Measurements from ENCODE around the gene CD300LD.
A peak's percentile ranks its signal among the peaks of the same experiment; 100 is the strongest.

The CD300LD gene

GRCh38 chr17:74606050-74606449 lies 14.0 kb upstream of the CD300LD start:
- DNase-seq (ENCODE audit: low read depth) = no peak

GRCh38 chr17:74605361-74605760 lies 13.3 kb upstream of the CD300LD start:
- peak; percentile 84 for DNase-seq (ENCODE audit: low read depth)

DNA sequence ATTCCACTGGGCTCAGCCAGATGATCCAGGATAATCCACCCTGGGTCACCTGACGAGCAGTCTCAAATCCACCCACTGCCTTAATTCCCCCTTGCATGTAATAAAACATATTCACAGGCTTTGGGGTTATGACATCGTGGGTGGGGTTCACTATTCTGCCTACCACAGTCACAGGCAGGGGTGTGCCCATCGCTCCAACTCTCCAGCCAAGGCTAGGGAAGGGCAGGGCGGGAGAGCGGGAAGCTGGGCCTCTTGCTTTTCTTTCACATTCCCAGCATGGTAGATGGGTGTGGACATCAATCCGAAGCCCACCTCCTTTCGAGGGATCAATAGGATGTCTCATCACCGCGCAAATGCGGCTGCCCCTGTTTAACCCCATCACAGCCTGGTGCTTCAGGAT lies 12.7 kb upstream of the CD300LD start:
- DNase-seq (ENCODE audit: low read depth) = no peak

DNA sequence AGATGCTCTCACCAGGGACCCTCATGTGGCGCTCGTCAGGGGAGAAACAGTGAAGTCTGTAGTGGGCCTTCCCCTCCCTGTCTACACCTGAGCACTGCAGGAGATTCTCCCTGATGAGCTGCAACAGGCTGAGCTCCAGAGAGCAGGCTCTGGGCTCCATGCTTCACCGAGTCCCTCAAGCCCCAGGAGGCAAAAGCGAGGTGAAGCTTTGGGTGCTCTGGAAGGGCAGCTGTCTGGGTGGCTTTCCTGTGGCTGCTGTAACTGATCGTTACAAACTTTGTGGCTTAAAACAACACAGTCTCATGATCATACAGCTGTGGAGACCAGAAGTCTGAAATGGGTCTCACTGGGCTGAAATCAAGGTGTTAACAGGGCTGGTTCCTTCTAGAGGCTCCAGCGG lies 12.1 kb upstream of the CD300LD start:
- DNase-seq (ENCODE audit: low read depth) = no peak

GRCh38 chr17:74603746-74604145 lies 11.7 kb upstream of the CD300LD start:
- no peak for DNase-seq (ENCODE audit: low read depth)

DNA sequence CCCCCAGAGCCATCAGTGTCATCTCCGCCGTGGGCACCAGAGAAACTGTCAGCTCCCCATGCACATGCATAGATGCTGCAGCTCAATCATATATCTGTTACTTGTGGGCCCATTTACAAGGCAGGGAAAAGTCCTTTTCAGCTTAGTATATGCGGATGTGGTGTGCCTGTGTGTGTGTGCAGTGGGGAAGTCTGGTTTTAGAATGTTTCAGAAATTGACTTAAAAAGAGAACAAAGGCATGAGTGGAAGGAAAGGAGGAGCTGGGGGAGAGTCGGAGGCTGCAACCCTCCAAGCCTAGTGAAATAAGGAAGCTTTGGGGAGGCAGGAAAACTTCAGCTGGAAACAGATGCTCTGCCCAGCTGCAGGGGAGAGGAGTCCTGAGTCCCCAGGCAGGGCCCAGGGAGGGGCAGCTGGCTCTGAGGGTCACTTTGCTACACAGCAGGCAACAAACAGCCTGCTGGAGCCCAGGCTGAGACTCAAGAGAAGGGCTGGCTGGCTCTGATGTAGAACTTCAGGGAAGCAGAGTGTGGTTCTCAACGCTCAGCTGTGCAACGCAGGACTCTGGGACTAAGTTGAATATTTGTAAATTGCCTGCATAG lies 11.1 kb upstream of the CD300LD start:
- DNase-seq (ENCODE audit: low read depth) = no peak

GRCh38 chr17:74601944-74602572 lies 10.0 kb upstream of the CD300LD start:
- peak; percentile 49 for DNase-seq (ENCODE audit: low read depth)

DNA sequence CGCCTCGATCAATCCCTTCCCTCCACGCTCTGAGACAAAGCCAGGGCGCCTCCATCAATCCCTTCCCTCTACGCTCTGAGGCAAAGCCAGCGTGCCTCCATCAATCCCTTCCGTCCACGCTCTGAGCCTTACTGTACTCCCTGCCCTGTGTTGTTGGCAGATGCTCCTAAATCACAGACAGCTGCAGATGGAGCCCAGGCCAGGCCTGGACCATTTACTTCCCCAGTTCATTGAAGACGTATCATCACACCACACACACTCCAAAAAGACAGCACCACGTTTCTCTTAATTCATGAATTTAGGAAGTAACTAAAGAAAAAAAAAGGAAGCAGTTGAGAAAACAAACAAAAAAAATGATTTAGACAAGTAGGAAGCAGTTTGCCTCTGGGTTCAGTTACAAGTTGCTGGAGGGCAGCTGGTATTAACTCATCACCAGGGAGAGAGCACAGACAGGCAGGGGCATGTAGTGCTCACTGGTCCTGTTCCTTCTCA lies 7.4 kb upstream of the CD300LD start:
- no peak for DNase-seq (ENCODE audit: low read depth)

- DNase-seq (ENCODE audit: low read depth) = peak; percentile 24
These were observed 6.9 kb upstream of the CD300LD start for GRCh38 chr17:74599023-74599399.

- no peak for DNase-seq (ENCODE audit: low read depth)
These were observed 6.4 kb upstream of the CD300LD start for GRCh38 chr17:74598346-74599022.

- DNase-seq (ENCODE audit: low read depth) = no peak
These were observed 5.1 kb upstream of the CD300LD start for GRCh38 chr17:74597069-74597790.

DNA sequence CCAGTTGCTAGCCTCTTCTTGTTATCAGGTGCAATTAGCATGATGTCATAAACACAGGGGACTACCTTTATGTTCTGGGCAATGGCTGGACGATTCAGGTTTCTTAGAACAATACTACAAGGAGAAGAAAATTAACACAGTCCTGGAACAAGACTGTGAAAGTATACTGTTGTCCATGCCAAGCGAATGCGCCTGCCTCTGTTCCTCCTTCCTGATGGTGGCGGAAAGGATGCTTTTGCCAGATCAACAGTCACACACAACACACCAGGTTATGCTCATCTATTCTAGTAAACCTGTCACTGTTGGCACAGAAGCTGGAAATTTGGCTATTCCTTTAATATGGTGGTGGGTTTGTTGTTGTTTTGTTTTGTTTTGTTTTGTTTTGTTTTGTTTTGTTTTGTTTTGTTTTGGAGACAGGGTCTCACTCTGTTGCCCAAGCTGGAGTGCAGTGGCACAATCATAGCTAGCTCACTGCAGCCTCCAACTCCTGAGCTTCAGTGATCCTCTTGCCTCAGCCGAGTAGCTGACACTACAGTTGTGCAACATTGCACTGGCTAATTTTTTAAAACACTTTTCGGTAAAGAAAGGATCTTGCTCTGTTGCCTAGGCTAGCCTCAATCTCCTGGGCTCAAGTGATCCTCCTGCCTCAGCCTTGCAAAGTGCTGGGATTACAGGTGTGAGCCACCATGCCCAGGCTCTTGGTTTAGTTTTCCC lies 3.1 kb upstream of the CD300LD start:
- no peak for DNase-seq (ENCODE audit: low read depth)

- no peak for DNase-seq (ENCODE audit: low read depth)
These were observed 580 bp downstream of the CD300LD start for GRCh38 chr17:74591503-74591902.

DNA sequence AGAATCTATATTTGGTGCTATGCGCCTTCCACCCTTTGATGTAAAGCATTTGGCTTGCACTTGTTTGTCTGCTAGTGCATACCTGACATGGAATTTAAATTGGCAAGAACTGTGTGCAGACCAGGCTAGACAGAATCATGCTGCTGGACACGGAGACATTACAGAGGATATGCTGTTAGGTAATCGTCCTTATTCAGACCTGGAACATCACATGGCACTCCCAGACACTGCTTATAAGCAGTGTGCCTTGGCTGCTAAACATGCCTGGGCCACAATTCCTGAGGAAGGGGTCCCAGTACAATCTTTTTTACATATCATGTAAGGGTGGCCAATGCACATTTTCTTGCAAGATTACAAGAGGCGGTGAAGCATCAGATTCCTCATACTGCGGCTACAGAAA lies 6.4 kb downstream of the CD300LD start:
- no peak for DNase-seq (ENCODE audit: low read depth)

GRCh38 chr17:74584292-74585060 lies 7.6 kb downstream of the CD300LD start:
- no peak for DNase-seq (ENCODE audit: low read depth)

DNA sequence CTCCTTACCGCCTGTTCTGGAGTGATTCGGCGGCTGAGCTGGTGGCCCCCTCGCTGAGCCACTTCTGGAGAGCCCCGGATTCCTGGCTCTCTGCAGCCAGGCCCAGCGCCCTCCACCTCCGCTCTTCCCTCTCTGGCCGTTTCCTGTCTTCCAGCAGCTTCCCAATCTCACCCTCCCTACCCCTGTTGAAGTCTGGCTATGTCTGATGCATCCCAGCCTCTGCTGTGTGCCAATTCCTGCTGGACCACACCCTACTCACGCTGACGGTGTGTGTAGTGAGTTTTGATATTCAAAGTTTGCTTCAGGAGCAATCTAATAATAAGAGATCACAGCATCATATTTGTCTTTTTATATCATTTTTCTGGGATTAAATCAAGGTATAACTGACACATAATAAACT lies 9.4 kb downstream of the CD300LD start:
- no peak for DNase-seq (ENCODE audit: low read depth)

- DNase-seq (ENCODE audit: low read depth) = no peak
These were observed 12.2 kb downstream of the CD300LD start for GRCh38 chr17:74579900-74580299.

GRCh38 chr17:74578979-74579378 lies 13.1 kb downstream of the CD300LD start:
- no peak for DNase-seq (ENCODE audit: low read depth)

DNA sequence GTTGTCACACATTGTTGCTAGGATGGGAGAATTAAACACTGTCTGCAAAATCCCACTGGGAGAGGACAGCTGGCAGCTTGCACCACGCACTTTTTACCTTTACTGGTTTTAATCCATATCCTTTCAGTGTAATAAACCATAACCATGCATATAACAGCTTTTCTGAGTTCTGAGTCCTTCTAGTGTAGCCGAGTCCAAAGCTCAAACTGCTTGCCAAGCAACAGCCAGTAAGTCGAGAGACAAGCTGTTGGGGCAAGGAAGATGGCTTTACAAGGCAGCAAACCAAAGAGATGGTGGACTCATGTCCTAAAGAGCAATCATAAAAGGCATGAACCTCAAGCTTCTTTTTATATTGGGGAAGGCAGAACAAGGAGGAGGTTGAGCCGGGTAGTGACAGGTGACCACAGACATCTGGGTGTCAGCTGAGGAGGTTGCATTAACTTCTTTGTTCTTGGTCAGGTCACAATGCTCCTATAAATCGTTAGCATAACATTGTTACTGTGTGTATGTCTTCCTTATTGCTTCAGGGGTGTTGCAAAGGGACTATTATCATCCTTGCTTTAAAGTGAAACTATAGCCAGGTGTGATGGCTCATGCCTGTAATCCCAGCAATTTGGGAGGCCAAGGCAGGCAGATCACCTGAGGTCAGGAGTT lies 17.5 kb downstream of the CD300LD start:
- DNase-seq (ENCODE audit: low read depth) = no peak

DNA sequence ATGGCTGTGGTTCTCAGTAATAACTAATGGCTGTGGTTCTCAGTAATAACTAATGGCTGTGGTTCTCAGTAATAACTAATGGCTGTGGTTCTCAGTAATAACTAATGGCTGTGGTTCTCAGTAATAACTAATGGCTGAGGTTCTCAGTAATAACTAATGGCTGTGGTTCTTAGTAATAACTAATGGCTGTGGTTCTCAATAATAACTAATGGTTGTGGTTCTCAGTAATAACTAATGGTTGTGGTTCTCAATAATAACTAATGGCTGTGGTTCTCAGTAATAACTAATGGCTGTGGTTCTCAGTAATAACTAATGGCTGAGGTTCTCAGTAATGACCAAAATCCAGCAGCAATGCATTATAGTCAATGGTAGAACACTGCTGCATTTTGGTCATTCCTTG lies 18.4 kb downstream of the CD300LD start:
- DNase-seq (ENCODE audit: low read depth) = peak; percentile 66

DNA sequence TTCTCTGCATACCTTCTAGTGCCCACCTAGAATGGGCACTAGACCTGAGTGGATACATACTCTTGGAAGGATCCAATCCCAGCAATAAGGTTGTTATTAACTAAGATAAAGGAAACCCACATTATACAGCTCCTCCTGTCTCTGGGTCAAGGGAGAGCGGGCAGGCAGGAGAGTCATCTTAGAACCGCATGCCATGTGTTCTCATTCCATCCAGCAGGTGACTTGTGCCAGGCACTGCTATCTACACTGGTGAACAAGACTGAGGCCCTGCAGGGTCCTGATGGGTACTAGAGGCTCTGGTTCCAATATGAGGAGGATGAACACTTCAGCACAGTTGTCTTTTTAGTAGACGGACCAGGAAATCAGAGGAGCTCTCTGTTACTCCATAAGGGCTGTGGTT lies 18.9 kb downstream of the CD300LD start:
- peak; percentile 26 for DNase-seq (ENCODE audit: low read depth)

All from amniotic epithelial cell (primary cell).